B cell (primary cell): ENCODE data around the gene PEX5. TPM values are rescaled to one million over a fixed set of nuclear protein-coding genes. Genes with fewer than 3 reads are reported as not detected.
"Not testable (repeated sequence)": the region's sequence is repeated elsewhere in the genome, so short reads cannot be mapped to it uniquely, and the experiment has no call there.

Experiments
- ATAC-seq: fragments of 200-7000 bp; cut with Tn5 transposase; one replicate; pipeline ENCODE4 v1.10.0; 2021; ENCODE audit warnings: low read depth, mild to moderate bottlenecking, moderate number of reproducible peaks, moderate library complexity
- CTCF ChIA-PET: fragments of 350-600 bp; sonication (Branson Sonifier 250); formaldehyde crosslinking; loops from one replicate; lab custom pipeline; 2021; ENCODE audit warnings: antibody characterized with exemption, inconsistent platforms; lab: Charles Lee
- POLR2A ChIA-PET: fragments of 350-600 bp; sonication (Branson Sonifier 250); formaldehyde crosslinking; loops from one replicate; lab custom pipeline; 2021; ENCODE audit warnings: antibody characterized with exemption; lab: Charles Lee
- DNase-seq: peaks from one replicate; pipeline ENCODE4 v3.0.0; 2013
- H2AFZ ChIP-seq: 2 replicates; pipeline ENCODE4 v1.6.1; 2012; ENCODE audit warnings: mild to moderate bottlenecking, low read depth, low read length; ENCODE audit not compliant: insufficient read depth, poor library complexity, severe bottlenecking
- H3K27ac ChIP-seq, 2 donors: 1 replicate in 1 of 2; 2 replicates in 1 of 2; pipeline ENCODE4 v1.5.1; 2012 to 2013; ENCODE audit warnings: low read length in 2 of 2, mild to moderate bottlenecking in 2 of 2, moderate library complexity in 1 of 2
- H3K27me3 ChIP-seq, 4 experiments: fragments of 200-600 bp in 1 of 4; sonication (generic) in 1 of 4; replicated peaks in 1 of 4; 1 replicate in 2 of 4; 2 replicates in 2 of 4; pipeline versions ENCODE4 v1.6.1 to v1.7.0; 2013 to 2016; ENCODE audit warnings: low read length in 3 of 4, mild to moderate bottlenecking in 2 of 4, mixed read lengths in 1 of 4, moderate library complexity in 1 of 4; ENCODE audit not compliant: insufficient read depth in 4 of 4, control insufficient read depth in 3 of 4; ENCODE audit errors: control extremely low read depth in 1 of 4
- H3K36me3 ChIP-seq, 2 experiments: replicated peaks in 1 of 2; 1 replicate in 1 of 2; 2 replicates in 1 of 2; pipeline versions ENCODE4 v1.6.1 to v1.7.1; 2013; ENCODE audit warnings: low read length in 1 of 2; ENCODE audit not compliant: insufficient read depth in 2 of 2, control insufficient read depth in 1 of 2; ENCODE audit errors: control extremely low read depth in 1 of 2, extremely low read depth in 1 of 2
- H3K4me1 ChIP-seq, 2 donors: fragments of 200-600 bp in 1 of 2; sonication (generic) in 1 of 2; 1 replicate in 1 of 2; 2 replicates in 1 of 2; pipeline versions ENCODE4 v1.5.1 to v1.6.1; 2013 to 2017; ENCODE audit warnings: low read length in 2 of 2; ENCODE audit not compliant: control insufficient read depth in 2 of 2, insufficient read depth in 2 of 2
- H3K4me2 ChIP-seq: replicated peaks from 2 replicates; pipeline ENCODE3; 2012; ENCODE audit warnings: mild to moderate bottlenecking, low read depth, low read length; ENCODE audit not compliant: poor library complexity, severe bottlenecking
- H3K4me3 ChIP-seq, 5 experiments: fragments of 200-600 bp in 1 of 5; sonication (generic) in 1 of 5; 1 replicate in 3 of 5; 2 replicates in 2 of 5; pipeline versions ENCODE4 v1.5.1 to v1.7.0; 2011 to 2016; ENCODE audit warnings: low read length in 4 of 5, mild to moderate bottlenecking in 4 of 5, low read depth in 2 of 5, control low read depth in 1 of 5, moderate library complexity in 1 of 5; ENCODE audit not compliant: insufficient read depth in 1 of 5; ENCODE audit errors: control extremely low read depth in 1 of 5, extremely low read depth in 1 of 5
- H3K79me2 ChIP-seq: fragments of 200-600 bp; sonication (generic); one replicate; pipeline ENCODE4 v1.6.0; 2016; ENCODE audit warnings: low read length; ENCODE audit not compliant: control insufficient read depth, insufficient read depth
- H3K9ac ChIP-seq: fragments of 200-600 bp; sonication (generic); 2 replicates; pipeline ENCODE4 v1.6.1; 2017; ENCODE audit warnings: mild to moderate bottlenecking, low read length, moderate library complexity
- H3K9me3 ChIP-seq, 3 donors: one replicate each; pipeline versions ENCODE4 v1.6.1 to v1.7.1; 2013; ENCODE audit warnings: low read length in 2 of 3; ENCODE audit not compliant: control insufficient read depth in 2 of 3, insufficient read depth in 1 of 3; ENCODE audit errors: control extremely low read depth in 1 of 3
- H4K20me1 ChIP-seq: 2 replicates; pipeline ENCODE4 v1.6.0; 2012; ENCODE audit warnings: mild to moderate bottlenecking, low read length; ENCODE audit not compliant: insufficient read depth, control insufficient read depth, poor library complexity, severe bottlenecking
- H3K27ac Mint-ChIP-seq: one replicate; pipeline ENCODE4 v1.8.0; 2021; ENCODE audit warnings: mixed read lengths
- H3K27me3 Mint-ChIP-seq: one replicate; pipeline ENCODE4 v1.8.0; 2021; ENCODE audit warnings: mixed read lengths
- H3K4me1 Mint-ChIP-seq: one replicate; pipeline ENCODE4 v1.8.0; 2021; ENCODE audit warnings: mixed read lengths
- H3K4me3 Mint-ChIP-seq: one replicate; pipeline ENCODE4 v1.8.0; 2021; ENCODE audit warnings: mixed read lengths
- H3K9me3 Mint-ChIP-seq: one replicate; pipeline ENCODE4 v1.8.0; 2022; ENCODE audit warnings: mixed read lengths; ENCODE audit not compliant: insufficient read depth
- EZH2 ChIP-seq: IDR thresholded peaks from 2 replicates; pipeline ENCODE4 v1.6.1; 2012; ENCODE audit warnings: borderline replicate concordance, low read depth, mild to moderate bottlenecking, moderate library complexity, low read length; ENCODE audit not compliant: insufficient read depth, poor library complexity, severe bottlenecking
- WGBS: methylation state at CpG from one replicate; pipeline ENCODE4 v1.1.5; 2013; ENCODE audit warnings: missing lambda C conversion rate; ENCODE audit not compliant: insufficient coverage; 5-methylcytosine and 5-hydroxymethylcytosine counted together
- intact Hi-C: fragments of 100-400 bp; cut with micrococcal nuclease; formaldehyde crosslinking; loops from one replicate; pipeline ENCODE4 v1.10.0; 2022
- polyA plus RNA-seq: library from polyadenylated mRNA; depleted of rRNA; stranded (reverse); fragments of >200 nt; gene quantifications from 2 replicates; pipeline ENCODE4 v1.2.3, GENCODE V29; 2012
- total RNA-seq, 2 donors: library from RNA; stranded (reverse); fragments of 120-200 nt in 1 of 2; gene quantifications; 1 replicate in 1 of 2; 2 replicates in 1 of 2; pipeline versions ENCODE4 v1.2.3 to v1.2.4, GENCODE V29; 2013 to 2022
- TF ChIP-seq, protein P1 (sequence below): fragments of 200-600 bp; IDR thresholded peaks from one replicate; pipeline ENCODE4 v1.8.0; 2022; ENCODE audit warnings: antibody characterized with exemption, mild to moderate bottlenecking

Gene PEX5
- total and polyA plus RNA-seq, 2 donors (not counting 1 experiment from before 2014, with no cell fraction given): 11.4 to 35.0 TPM

DNA sequence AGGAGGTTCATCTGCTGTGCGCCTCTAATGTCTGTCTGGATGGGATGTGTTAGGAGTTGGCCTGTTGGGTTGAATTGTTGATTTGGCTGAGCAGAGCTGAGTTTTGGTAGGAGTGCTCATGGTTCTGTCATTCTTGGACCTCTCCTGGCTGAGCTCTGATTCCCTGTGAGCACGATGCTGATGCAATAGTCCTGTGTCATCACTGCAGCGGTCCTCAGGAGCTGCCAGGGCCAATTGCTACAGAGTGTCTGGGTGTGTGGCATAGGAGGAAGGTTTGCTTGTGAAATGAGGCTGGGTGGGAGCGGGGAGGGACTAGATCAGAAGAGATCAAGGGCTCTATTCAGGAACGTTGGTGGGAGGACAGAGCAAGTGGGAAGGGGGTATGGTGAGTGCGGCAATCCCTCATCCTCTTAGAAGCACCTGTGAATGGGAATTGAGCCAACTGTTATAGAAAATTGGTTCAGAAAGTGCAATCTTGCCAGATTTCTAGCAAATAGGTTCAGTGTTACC lies 21.2 kb downstream of the PEX5 start:
- ChIA-PET POLR2A (no interaction called here), CTCF (interaction anchor here (0.6 kb wide), 1 partner anchor 10 kb away, joined by 3 read pairs; no protein-coding TSS in a partner anchor)
- no peak overlapping the region for H2AFZ ChIP-seq
- Mint-ChIP-seq H3K9me3 (peaks cover 5% of the 10 kb centered on the region), H3K27ac (no peak overlapping the region), H3K4me3 (no peak overlapping the region), H3K27me3 (no peaks in the 10 kb centered on the region), H3K4me1 (peaks cover 4% of the 10 kb centered on the region)
- intact Hi-C loops: no loop called here
- H3K9ac ChIP-seq: no peak overlapping the region
- DNase-seq (no peak), ATAC-seq (no peak)
- H3K9me3 ChIP-seq: peaks cover 0 to 13% (median 0%) of the 10 kb centered on the region in 3 donors
- no peak overlapping the region for H3K4me2 ChIP-seq
- H3K36me3 ChIP-seq: peaks cover 1 to 51% of the 10 kb centered on the region in 2 experiments
- H3K4me3 ChIP-seq: no peak overlapping the region
- no peak for TF ChIP-seq EZH2
- TF ChIP-seq, protein P1, sequence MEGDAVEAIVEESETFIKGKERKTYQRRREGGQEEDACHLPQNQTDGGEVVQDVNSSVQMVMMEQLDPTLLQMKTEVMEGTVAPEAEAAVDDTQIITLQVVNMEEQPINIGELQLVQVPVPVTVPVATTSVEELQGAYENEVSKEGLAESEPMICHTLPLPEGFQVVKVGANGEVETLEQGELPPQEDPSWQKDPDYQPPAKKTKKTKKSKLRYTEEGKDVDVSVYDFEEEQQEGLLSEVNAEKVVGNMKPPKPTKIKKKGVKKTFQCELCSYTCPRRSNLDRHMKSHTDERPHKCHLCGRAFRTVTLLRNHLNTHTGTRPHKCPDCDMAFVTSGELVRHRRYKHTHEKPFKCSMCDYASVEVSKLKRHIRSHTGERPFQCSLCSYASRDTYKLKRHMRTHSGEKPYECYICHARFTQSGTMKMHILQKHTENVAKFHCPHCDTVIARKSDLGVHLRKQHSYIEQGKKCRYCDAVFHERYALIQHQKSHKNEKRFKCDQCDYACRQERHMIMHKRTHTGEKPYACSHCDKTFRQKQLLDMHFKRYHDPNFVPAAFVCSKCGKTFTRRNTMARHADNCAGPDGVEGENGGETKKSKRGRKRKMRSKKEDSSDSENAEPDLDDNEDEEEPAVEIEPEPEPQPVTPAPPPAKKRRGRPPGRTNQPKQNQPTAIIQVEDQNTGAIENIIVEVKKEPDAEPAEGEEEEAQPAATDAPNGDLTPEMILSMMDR: no peak
- WGBS: 98% methylated on average over 6 of the region's 6 CpGs
- no peaks in the 10 kb centered on the region for H4K20me1 ChIP-seq
- H3K27me3 ChIP-seq: no peaks in the 10 kb centered on the region
- no peak overlapping the region for H3K27ac ChIP-seq
- no peaks in the 10 kb centered on the region for H3K4me1 ChIP-seq
- H3K79me2 ChIP-seq: no peaks in the 10 kb centered on the region

DNA sequence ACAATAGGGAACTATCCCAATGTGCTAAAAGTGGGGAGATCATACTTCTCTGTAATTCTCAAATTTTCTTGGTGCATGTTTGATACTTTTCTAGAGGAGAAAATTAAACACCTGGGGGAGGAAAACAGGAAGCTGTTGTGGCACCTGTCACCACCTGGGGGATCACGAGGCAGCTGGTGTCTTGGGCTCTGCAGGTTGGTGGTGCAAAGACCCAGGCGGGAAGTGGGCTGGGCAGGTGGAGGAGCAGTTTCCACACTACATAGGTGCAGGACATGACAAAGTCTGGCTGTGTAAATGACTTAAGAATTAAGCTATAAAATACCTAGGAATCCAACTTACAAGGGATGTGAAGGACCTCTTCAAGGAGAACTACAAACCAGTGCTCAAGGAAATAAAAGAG lies 23.2 kb downstream of the PEX5 start:
- peaks cover 5% of the 10 kb centered on the region for H3K9me3 Mint-ChIP-seq
- no peaks in the 10 kb centered on the region for H3K4me1 Mint-ChIP-seq
- Histone ChIP-seq H3K4me3 (no peak overlapping the region), H3K4me2 (no peak overlapping the region), H4K20me1 (no peaks in the 10 kb centered on the region), H3K27ac (no peak overlapping the region), H3K4me1 (no peaks in the 10 kb centered on the region), H3K36me3 (peaks cover 1 to 36% of the 10 kb centered on the region in 2 experiments), H3K9me3 (peaks cover 0 to 13% (median 0%) of the 10 kb centered on the region in 3 donors), H3K27me3 (no peaks in the 10 kb centered on the region), H3K79me2 (no peaks in the 10 kb centered on the region), H2AFZ (no peak overlapping the region), H3K9ac (no peak overlapping the region)
- no peaks in the 10 kb centered on the region for H3K27me3 Mint-ChIP-seq
- no peak overlapping the region for H3K27ac Mint-ChIP-seq
- ChIA-PET CTCF (interaction anchor here (0.7 kb wide), 1 partner anchor 26 kb away, joined by 3 read pairs; no protein-coding TSS in a partner anchor), POLR2A (interaction anchor here (0.6 kb wide), 1 partner anchor 833 kb away, joined by 4 read pairs; no protein-coding TSS in a partner anchor)
- TF ChIP-seq, protein P1: no peak
- no peak for TF ChIP-seq EZH2
- 100% methylated on average over 1 of the region's 2 CpGs for WGBS
- DNase-seq (no peak), ATAC-seq (no peak)
- no peak overlapping the region for H3K4me3 Mint-ChIP-seq
- intact Hi-C loops: no loop called here

DNA sequence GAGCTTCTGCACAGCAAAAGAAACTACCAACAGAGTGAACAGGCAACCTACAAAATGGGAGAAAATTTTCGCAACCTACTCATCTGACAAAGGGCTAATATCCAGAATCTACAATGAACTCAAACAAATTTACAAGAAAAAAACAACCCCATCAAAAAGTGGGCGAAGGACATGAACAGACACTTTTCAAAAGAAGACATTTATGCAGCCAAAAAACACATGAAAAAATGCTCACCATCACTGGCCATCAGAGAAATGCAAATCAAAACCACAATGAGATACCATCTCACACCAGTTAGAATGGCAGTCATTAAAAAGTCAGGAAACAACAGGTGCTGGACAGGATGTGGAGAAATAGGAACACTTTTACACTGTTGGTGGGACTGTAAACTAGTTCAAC lies 24.3 kb downstream of the PEX5 start:
- H4K20me1 ChIP-seq, H3K4me1 ChIP-seq, H3K4me1 Mint-ChIP-seq, H3K9ac ChIP-seq, H2AFZ ChIP-seq, CTCF ChIA-PET, H3K79me2 ChIP-seq, H3K27me3 ChIP-seq, ATAC-seq, H3K4me3 ChIP-seq, H3K9me3 Mint-ChIP-seq, intact Hi-C loops, H3K4me2 ChIP-seq, H3K27me3 Mint-ChIP-seq, H3K27ac ChIP-seq, DNase-seq, H3K27ac Mint-ChIP-seq, POLR2A ChIA-PET, H3K4me3 Mint-ChIP-seq: not testable (repeated sequence)
- peaks cover 0 to 13% (median 0%) of the 10 kb centered on the region in 3 donors for H3K9me3 ChIP-seq
- H3K36me3 ChIP-seq: peaks cover 1 to 26% of the 10 kb centered on the region in 2 experiments
- no CpG with 5 or more reads among the region's 2 CpGs for WGBS
